ENCODE results near the gene DOCK3.
"Not testable (repeated sequence)": the region's sequence is repeated elsewhere in the genome, so short reads cannot be mapped to it uniquely, and the experiment has no call there.

DOCK3 gene

GRCh38 chr3:51004235-51004634 lies 329.5 kb downstream of the DOCK3 start:
- Mint-ChIP-seq H3K36me3 (ENCODE audit: insufficient read depth) (peaks cover 2% of the 10 kb centered on the region), H3K4me1 (peaks cover 19% of the 10 kb centered on the region), H3K27me3 (no peaks in the 10 kb centered on the region), H3K27ac (ENCODE audit: low read depth) (no peak overlapping the region), H3K9me3 (peaks cover under 1% of the 10 kb centered on the region), H3K4me3 (no peak overlapping the region)
- ATAC-seq (replicated peaks; ENCODE audit: extremely low read depth, poor library complexity, severe bottlenecking) (no peak), DNase-seq (ENCODE audit: low spot score in 2 of 2) (no peak)

DNA sequence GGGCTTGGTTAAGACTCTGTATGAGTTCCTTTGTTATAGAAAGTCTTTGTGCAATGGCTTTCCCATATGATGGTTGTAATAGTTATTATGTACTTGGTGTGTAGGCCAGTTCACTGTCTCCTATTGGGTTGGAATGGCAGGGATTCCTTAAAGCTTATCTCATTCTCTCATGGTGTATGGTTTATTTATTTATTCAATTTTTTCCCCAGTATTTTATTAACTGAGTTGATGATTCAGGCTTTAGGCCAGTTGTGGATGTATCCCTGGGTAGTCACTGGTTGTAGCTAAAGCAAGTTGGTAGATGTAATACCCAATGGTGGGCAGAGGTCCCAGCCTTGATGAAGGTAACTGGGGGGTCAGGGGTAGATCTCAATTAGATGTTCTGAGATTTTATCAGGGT lies 349.4 kb downstream of the DOCK3 start:
- H3K4me3 Mint-ChIP-seq = peak overlapping the region; percentile 74
- no peaks in the 10 kb centered on the region for H3K27me3 Mint-ChIP-seq
- ATAC-seq (replicated peaks; ENCODE audit: extremely low read depth, poor library complexity, severe bottlenecking) = no peak
- peak overlapping the region; percentile 94 for H3K27ac Mint-ChIP-seq (ENCODE audit: low read depth)
- H3K9me3 Mint-ChIP-seq = no peaks in the 10 kb centered on the region
- no peak for DNase-seq (ENCODE audit: low spot score in 2 of 2)
- peaks cover 6% of the 10 kb centered on the region for H3K36me3 Mint-ChIP-seq (ENCODE audit: insufficient read depth)
- peaks cover 57% of the 10 kb centered on the region for H3K4me1 Mint-ChIP-seq

- Mint-ChIP-seq H3K4me3 (peak overlapping the region; percentile 74), H3K27me3 (no peaks in the 10 kb centered on the region), H3K9me3 (peaks cover 2% of the 10 kb centered on the region), H3K27ac (ENCODE audit: low read depth) (peak overlapping the region; percentile 94), H3K4me1 (peaks cover 57% of the 10 kb centered on the region), H3K36me3 (ENCODE audit: insufficient read depth) (peaks cover 6% of the 10 kb centered on the region)
- peak; percentile 69 to 90 for DNase-seq (ENCODE audit: low spot score in 2 of 2)
- peak; percentile 90 for ATAC-seq (replicated peaks; ENCODE audit: extremely low read depth, poor library complexity, severe bottlenecking)
Observed at GRCh38 chr3:51024765-51025632, 350.3 kb downstream of the DOCK3 start.

- DNase-seq (ENCODE audit: low spot score in 2 of 2) (no peak), ATAC-seq (replicated peaks; ENCODE audit: extremely low read depth, poor library complexity, severe bottlenecking) (no peak)
- H3K27ac Mint-ChIP-seq (ENCODE audit: low read depth) = no peak overlapping the region
- H3K36me3 Mint-ChIP-seq (ENCODE audit: insufficient read depth) = no peaks in the 10 kb centered on the region
- peaks cover 11% of the 10 kb centered on the region for H3K9me3 Mint-ChIP-seq
- H3K4me1 Mint-ChIP-seq = peaks cover 27% of the 10 kb centered on the region
- H3K27me3 Mint-ChIP-seq = peaks cover 9% of the 10 kb centered on the region
- H3K4me3 Mint-ChIP-seq = no peak overlapping the region
Observed at GRCh38 chr3:51031666-51032065, 356.9 kb downstream of the DOCK3 start.

DNA sequence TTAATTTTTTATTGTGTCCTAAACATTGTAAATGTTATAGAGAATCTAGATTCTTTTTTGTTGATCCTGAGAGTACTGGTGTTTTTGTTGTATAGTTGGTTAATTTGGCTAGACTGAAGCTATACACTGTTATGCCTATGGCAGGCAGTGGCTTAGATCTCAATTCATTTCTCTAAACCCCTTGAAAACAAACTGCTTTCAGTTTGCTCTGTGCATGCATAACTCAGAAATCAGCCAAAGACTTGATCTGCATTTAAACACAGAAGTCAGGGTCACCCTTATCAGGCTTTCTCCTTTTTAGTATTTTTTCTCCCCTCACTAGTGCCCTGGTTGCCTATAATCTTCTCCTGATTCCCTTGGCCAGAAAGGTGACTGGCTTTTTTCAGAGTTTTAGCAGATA lies 360.9 kb downstream of the DOCK3 start:
- Mint-ChIP-seq H3K27me3 (peaks cover 11% of the 10 kb centered on the region), H3K36me3 (ENCODE audit: insufficient read depth) (no peaks in the 10 kb centered on the region), H3K9me3 (peaks cover 3% of the 10 kb centered on the region), H3K4me3 (no peak overlapping the region), H3K4me1 (peaks cover 3% of the 10 kb centered on the region), H3K27ac (ENCODE audit: low read depth) (no peak overlapping the region)
- ATAC-seq (replicated peaks; ENCODE audit: extremely low read depth, poor library complexity, severe bottlenecking) (no peak), DNase-seq (ENCODE audit: low spot score in 2 of 2) (no peak)

- Mint-ChIP-seq H3K4me3 (no peak overlapping the region), H3K27me3 (no peaks in the 10 kb centered on the region), H3K27ac (ENCODE audit: low read depth) (no peak overlapping the region), H3K36me3 (ENCODE audit: insufficient read depth) (no peaks in the 10 kb centered on the region), H3K4me1 (peaks cover 18% of the 10 kb centered on the region), H3K9me3 (no peaks in the 10 kb centered on the region)
- DNase-seq (ENCODE audit: low spot score in 2 of 2) (no peak), ATAC-seq (replicated peaks; ENCODE audit: extremely low read depth, poor library complexity, severe bottlenecking) (no peak)
Observed at GRCh38 chr3:51044982-51045381, 370.3 kb downstream of the DOCK3 start.

- ATAC-seq (replicated peaks; ENCODE audit: extremely low read depth, poor library complexity, severe bottlenecking) = no peak
- no peak for DNase-seq (ENCODE audit: low spot score in 2 of 2)
- no peaks in the 10 kb centered on the region for H3K4me1 Mint-ChIP-seq
- no peaks in the 10 kb centered on the region for H3K27me3 Mint-ChIP-seq
- H3K36me3 Mint-ChIP-seq (ENCODE audit: insufficient read depth) = no peaks in the 10 kb centered on the region
- H3K4me3 Mint-ChIP-seq = no peak overlapping the region
- H3K9me3 Mint-ChIP-seq = no peaks in the 10 kb centered on the region
- H3K27ac Mint-ChIP-seq (ENCODE audit: low read depth) = no peak overlapping the region
Observed at GRCh38 chr3:51052562-51052961, 377.8 kb downstream of the DOCK3 start.

GRCh38 chr3:51057121-51057520 lies 382.4 kb downstream of the DOCK3 start:
- H3K36me3 Mint-ChIP-seq (ENCODE audit: insufficient read depth) = no peaks in the 10 kb centered on the region
- no peaks in the 10 kb centered on the region for H3K27me3 Mint-ChIP-seq
- H3K4me3 Mint-ChIP-seq = no peak overlapping the region
- ATAC-seq (replicated peaks; ENCODE audit: extremely low read depth, poor library complexity, severe bottlenecking) (no peak), DNase-seq (ENCODE audit: low spot score in 2 of 2) (no peak)
- H3K9me3 Mint-ChIP-seq = no peaks in the 10 kb centered on the region
- no peak overlapping the region for H3K27ac Mint-ChIP-seq (ENCODE audit: low read depth)
- no peaks in the 10 kb centered on the region for H3K4me1 Mint-ChIP-seq

DNA sequence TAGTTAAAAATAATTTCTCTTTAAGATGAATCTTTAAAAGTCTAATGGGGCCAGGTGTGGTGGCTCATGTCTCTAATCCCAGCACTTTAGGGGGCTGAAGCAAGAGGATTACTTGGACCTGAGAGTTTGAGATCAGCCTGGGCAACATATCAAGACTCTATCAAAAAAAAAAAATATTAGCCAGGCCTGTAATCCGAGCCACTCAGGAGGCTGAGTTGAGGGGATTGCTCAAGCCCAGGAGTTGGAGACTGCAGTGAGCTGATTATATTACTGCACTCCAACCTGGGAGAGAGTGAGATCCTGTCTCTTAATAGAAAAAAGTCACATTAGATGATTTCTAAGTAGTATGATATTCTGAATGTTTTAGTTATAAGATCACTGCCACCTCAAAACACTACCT lies 388.3 kb downstream of the DOCK3 start:
- Mint-ChIP-seq H3K27ac (ENCODE audit: low read depth) (no peak overlapping the region), H3K36me3 (ENCODE audit: insufficient read depth) (no peaks in the 10 kb centered on the region), H3K4me3 (no peak overlapping the region), H3K27me3 (no peaks in the 10 kb centered on the region), H3K4me1 (no peaks in the 10 kb centered on the region), H3K9me3 (no peaks in the 10 kb centered on the region)
- no peak for ATAC-seq (replicated peaks; ENCODE audit: extremely low read depth, poor library complexity, severe bottlenecking)
- DNase-seq (ENCODE audit: low spot score in 2 of 2) = no peak

GRCh38 chr3:51075221-51075775 lies 400.6 kb downstream of the DOCK3 start:
- H3K4me1 Mint-ChIP-seq = no peaks in the 10 kb centered on the region
- no peaks in the 10 kb centered on the region for H3K36me3 Mint-ChIP-seq (ENCODE audit: insufficient read depth)
- DNase-seq (ENCODE audit: low spot score in 2 of 2) (no peak), ATAC-seq (replicated peaks; ENCODE audit: extremely low read depth, poor library complexity, severe bottlenecking) (no peak)
- H3K9me3 Mint-ChIP-seq = no peaks in the 10 kb centered on the region
- H3K27ac Mint-ChIP-seq (ENCODE audit: low read depth) = no peak overlapping the region
- H3K4me3 Mint-ChIP-seq = no peak overlapping the region
- no peaks in the 10 kb centered on the region for H3K27me3 Mint-ChIP-seq

- no peak for DNase-seq (ENCODE audit: low spot score in 2 of 2)
- no peak overlapping the region for H3K27ac Mint-ChIP-seq (ENCODE audit: low read depth)
- no peaks in the 10 kb centered on the region for H3K4me1 Mint-ChIP-seq
- no peaks in the 10 kb centered on the region for H3K36me3 Mint-ChIP-seq (ENCODE audit: insufficient read depth)
- H3K9me3 Mint-ChIP-seq = peaks cover 6% of the 10 kb centered on the region
- no peaks in the 10 kb centered on the region for H3K27me3 Mint-ChIP-seq
- no peak overlapping the region for H3K4me3 Mint-ChIP-seq
- no peak for ATAC-seq (replicated peaks; ENCODE audit: extremely low read depth, poor library complexity, severe bottlenecking)
Observed at GRCh38 chr3:51082363-51082762, 407.6 kb downstream of the DOCK3 start.

DNA sequence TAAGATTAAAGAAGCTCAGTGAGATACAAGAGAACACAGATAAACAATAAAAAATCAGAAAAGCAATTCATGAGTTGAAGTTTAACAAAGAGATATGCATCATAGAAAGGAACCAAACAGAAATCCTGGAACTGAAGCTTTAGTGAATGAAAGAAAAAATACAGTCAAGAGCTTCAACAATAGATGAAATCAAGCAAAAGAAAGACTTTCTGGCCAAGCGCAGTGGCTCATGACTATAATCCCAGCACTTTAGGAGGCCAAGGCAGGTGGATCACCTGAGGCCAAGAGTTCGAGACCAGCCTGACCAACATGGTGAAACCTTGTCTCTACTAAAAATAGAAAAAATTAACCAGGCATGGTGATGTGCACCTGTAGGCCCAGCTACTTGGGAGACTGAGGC lies 408.8 kb downstream of the DOCK3 start:
- no peak overlapping the region for H3K4me3 Mint-ChIP-seq
- H3K9me3 Mint-ChIP-seq = peaks cover 6% of the 10 kb centered on the region
- ATAC-seq (replicated peaks; ENCODE audit: extremely low read depth, poor library complexity, severe bottlenecking) = no peak

DNA sequence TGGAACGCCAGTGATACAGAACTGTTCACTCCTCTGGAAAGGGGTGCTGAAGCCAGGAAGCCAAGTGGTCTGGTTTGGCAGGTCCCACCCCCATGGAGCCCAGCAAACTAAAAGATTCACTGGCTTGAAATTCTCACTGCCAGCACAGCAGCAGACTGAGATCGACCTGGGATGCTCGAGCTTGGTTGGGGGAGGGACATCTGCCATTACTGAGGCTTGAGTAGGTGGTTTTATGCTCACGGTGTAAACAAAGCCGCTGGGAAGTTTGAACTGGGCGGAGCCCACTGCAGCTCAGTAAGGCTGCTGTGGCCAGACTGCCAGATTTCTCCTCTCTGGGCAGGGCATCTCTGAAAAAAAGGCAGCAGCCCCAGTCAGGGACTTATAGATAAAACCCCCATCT lies 417.4 kb downstream of the DOCK3 start:
- not testable (repeated sequence) for H3K36me3 Mint-ChIP-seq (ENCODE audit: insufficient read depth); H3K27ac Mint-ChIP-seq (ENCODE audit: low read depth); H3K4me3 Mint-ChIP-seq; ATAC-seq (replicated peaks; ENCODE audit: extremely low read depth, poor library complexity, severe bottlenecking); DNase-seq (ENCODE audit: low spot score in 2 of 2); H3K9me3 Mint-ChIP-seq; H3K4me1 Mint-ChIP-seq; H3K27me3 Mint-ChIP-seq

More for the DNA sequence above, 408.8 kb downstream of the DOCK3 start:
- no peak for DNase-seq (ENCODE audit: low spot score in 2 of 2)
- H3K27ac Mint-ChIP-seq (ENCODE audit: low read depth) = peak overlapping the region; percentile 29
- no peaks in the 10 kb centered on the region for H3K36me3 Mint-ChIP-seq (ENCODE audit: insufficient read depth)
- no peaks in the 10 kb centered on the region for H3K4me1 Mint-ChIP-seq
- H3K27me3 Mint-ChIP-seq = no peaks in the 10 kb centered on the region
